Measurements from ENCODE around the gene KIAA1328. TPM values are rescaled to one million over a fixed set of nuclear protein-coding genes. Genes with fewer than 3 reads are reported as not detected.

The KIAA1328 gene
- total RNA-seq, 1 donor from 2014 or later: 17.8 TPM

DNA sequence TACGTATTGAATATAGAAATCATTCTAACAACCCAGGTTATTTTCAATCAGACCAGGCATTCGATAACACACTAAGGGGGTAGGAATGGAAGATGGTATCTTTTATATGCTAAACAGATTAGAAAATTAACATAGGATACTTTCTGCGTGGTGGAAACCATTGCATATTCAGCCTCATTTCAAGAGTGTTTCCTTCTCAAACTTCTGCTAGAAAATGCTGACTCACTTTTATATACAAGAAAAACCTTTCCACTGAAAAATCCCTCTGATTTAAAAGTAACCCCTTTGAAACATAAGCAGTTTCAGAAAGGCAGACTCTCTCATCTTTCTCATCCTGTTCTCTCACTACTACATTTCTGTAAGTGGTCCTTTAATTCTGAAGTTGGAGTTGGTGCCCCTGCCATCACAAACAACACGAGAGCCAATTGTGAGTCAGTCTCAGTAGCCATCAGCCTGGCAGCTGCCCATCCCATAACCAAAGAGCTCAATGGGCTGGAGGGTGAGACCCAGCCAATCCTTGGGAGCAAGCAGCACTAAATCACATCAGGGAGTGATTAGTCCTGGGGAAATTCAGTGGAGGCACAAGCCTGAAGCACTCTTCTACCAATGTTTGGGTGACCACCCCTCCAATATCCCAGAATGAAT is 393.5 kb downstream of the KIAA1328 start:
- no peaks in the 10 kb centered on the region for H3K9me3 ChIP-seq
- TF ChIP-seq, protein P1, sequence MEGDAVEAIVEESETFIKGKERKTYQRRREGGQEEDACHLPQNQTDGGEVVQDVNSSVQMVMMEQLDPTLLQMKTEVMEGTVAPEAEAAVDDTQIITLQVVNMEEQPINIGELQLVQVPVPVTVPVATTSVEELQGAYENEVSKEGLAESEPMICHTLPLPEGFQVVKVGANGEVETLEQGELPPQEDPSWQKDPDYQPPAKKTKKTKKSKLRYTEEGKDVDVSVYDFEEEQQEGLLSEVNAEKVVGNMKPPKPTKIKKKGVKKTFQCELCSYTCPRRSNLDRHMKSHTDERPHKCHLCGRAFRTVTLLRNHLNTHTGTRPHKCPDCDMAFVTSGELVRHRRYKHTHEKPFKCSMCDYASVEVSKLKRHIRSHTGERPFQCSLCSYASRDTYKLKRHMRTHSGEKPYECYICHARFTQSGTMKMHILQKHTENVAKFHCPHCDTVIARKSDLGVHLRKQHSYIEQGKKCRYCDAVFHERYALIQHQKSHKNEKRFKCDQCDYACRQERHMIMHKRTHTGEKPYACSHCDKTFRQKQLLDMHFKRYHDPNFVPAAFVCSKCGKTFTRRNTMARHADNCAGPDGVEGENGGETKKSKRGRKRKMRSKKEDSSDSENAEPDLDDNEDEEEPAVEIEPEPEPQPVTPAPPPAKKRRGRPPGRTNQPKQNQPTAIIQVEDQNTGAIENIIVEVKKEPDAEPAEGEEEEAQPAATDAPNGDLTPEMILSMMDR (IDR thresholded peaks at IDR 0.05): no peak
- H3K27me3 ChIP-seq (ENCODE audit: low read depth): no peaks in the 10 kb centered on the region
- ATAC-seq: no peak
- intact Hi-C loops (cut with DNase I): no loop called here
- H3K27ac ChIP-seq: no peak overlapping the region
- no peaks in the 10 kb centered on the region for H3K4me1 ChIP-seq
- H3K36me3 ChIP-seq: no peaks in the 10 kb centered on the region
- H3K4me3 ChIP-seq: no peak overlapping the region
- DNase-seq: no peak

DNA sequence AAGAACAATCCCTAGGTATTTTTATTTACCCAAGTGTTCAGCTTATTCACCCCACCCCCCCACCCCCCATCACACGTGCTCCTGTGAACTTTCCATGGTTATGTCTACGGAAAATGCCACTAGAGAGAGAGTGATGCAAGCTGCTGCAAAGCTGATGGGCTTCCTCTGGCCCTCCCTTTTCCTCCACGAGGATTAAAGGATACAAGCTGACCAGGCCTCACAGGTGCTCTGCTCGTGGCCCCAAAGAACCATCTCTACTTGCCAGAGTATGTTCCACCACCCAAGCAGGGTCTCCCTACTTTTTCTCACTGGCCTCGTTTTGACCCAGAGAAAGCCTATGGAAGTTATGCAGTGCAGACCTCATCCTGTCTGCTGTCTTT is 394.1 kb downstream of the KIAA1328 start:
- ATAC-seq: no peak
- intact Hi-C loops (cut with DNase I): no loop called here
- H3K4me1 ChIP-seq: no peaks in the 10 kb centered on the region

DNA sequence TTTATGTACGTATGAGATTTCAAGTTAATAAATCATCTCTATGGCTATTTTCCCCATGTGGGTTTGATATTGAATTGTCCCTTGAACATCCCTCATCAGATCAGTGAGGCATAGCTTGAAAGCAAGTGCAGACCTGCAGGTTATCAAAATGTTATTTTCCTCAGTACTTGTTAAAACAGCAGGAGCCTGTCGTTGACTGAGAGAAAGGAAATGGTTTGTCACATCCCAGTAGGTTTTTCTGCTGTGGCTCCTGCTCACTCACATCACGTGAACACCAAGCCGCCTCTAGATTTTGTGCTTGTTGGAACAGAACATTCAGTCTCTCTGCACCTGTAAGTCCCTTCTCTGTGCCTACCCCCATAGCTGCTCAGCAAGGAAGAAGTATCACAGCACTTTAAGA is 396.4 kb downstream of the KIAA1328 start:
- H3K4me3 ChIP-seq: no peak overlapping the region
- DNase-seq (no peak), ATAC-seq (no peak)
- no peaks in the 10 kb centered on the region for H3K36me3 ChIP-seq
- no peaks in the 10 kb centered on the region for H3K4me1 ChIP-seq
- H3K27ac ChIP-seq: no peak overlapping the region
- H3K9me3 ChIP-seq: no peaks in the 10 kb centered on the region
- TF ChIP-seq, protein P1 (IDR thresholded peaks at IDR 0.05): no peak
- intact Hi-C loops (cut with DNase I): no loop called here
- H3K27me3 ChIP-seq (ENCODE audit: low read depth): no peaks in the 10 kb centered on the region

More for the DNA sequence above, 394.1 kb downstream of the KIAA1328 start:
- Histone ChIP-seq H3K36me3 (no peaks in the 10 kb centered on the region), H3K27ac (no peak overlapping the region), H3K9me3 (no peaks in the 10 kb centered on the region), H3K27me3 (ENCODE audit: low read depth) (no peaks in the 10 kb centered on the region), H3K4me3 (no peak overlapping the region)
- TF ChIP-seq, protein P1 (IDR thresholded peaks at IDR 0.05): no peak
- no peak for DNase-seq

DNA sequence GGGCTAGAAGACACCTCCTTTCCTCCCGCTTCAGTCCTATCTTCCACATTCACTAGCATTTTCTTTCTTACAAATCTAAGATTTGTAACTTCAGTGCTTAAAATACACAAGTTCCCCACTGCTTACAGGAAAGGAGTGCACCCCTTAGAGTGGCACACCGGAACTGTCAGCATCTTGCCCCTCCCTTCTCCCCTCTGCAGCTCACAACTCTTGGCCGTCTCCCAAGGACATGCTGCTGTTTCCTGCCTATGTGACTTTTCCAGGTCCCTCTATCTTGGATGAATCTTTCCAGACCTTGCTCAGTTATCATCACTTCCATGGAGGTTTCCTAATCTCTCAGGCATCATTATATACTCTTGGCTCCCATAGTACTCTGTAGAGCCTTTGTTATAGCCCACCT is 401.8 kb downstream of the KIAA1328 start:
- no peak overlapping the region for H3K27ac ChIP-seq
- intact Hi-C loops (cut with DNase I): no loop called here
- H3K4me1 ChIP-seq: no peaks in the 10 kb centered on the region
- no peak for DNase-seq
- H3K27me3 ChIP-seq (ENCODE audit: low read depth): no peaks in the 10 kb centered on the region
- no peak for ATAC-seq
- TF ChIP-seq, protein P1 (IDR thresholded peaks at IDR 0.05): no peak
- H3K4me3 ChIP-seq: no peak overlapping the region
- no peaks in the 10 kb centered on the region for H3K36me3 ChIP-seq
- H3K9me3 ChIP-seq: no peaks in the 10 kb centered on the region

DNA sequence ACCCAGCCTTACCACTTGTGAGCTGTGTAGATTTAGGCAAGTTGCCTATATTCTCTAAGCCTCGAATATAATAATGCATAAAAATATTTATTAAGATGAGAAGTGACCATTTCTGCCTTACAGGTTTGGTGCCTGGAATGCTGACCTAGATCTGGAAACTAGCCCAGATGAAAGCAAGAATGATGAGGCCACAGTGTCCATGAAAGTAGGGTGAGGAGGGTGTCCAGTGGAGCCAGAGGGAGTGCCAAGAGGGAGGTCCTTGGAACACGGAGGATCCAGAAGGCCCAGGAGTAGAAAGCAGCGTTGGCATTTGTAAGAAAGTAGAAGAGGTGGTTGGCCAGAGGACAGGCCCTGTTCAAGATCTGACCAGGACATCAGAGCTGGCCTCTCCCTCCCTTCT is 402.3 kb downstream of the KIAA1328 start:
- Histone ChIP-seq H3K27me3 (ENCODE audit: low read depth) (no peaks in the 10 kb centered on the region), H3K9me3 (no peaks in the 10 kb centered on the region), H3K27ac (no peak overlapping the region), H3K4me1 (no peaks in the 10 kb centered on the region), H3K36me3 (no peaks in the 10 kb centered on the region), H3K4me3 (no peak overlapping the region)
- no peak for ATAC-seq
- no peak for DNase-seq
- intact Hi-C loops (cut with DNase I): no loop called here
- TF ChIP-seq, protein P1 (IDR thresholded peaks at IDR 0.05): no peak
